Activated CD4-positive, alpha-beta T cell treated with anti-CD3 and anti-CD28 coated beads for 36 hours (primary cell): Measurements from ENCODE around the gene AKNAD1. TPM values are rescaled to one million over a fixed set of nuclear protein-coding genes. Genes with fewer than 3 reads are reported as not detected.

ENCODE experiments used
- ATAC-seq: fragments of 200-7000 bp; cut with Tn5 transposase; one replicate; pipeline ENCODE4 v1.10.0; 2021; ENCODE audit warnings: mild to moderate bottlenecking, moderate library complexity
- CTCF ChIA-PET: fragments of 350-600 bp; sonication (Branson Sonifier 250); formaldehyde crosslinking; loops from one replicate; lab custom pipeline; 2021; ENCODE audit warnings: antibody characterized with exemption; lab: Charles Lee
- POLR2A ChIA-PET: fragments of 350-600 bp; sonication (Branson Sonifier 250); formaldehyde crosslinking; loops from one replicate; lab custom pipeline; 2021; ENCODE audit warnings: antibody characterized with exemption, inconsistent platforms; lab: Charles Lee
- DNase-seq: peaks from one replicate; pipeline ENCODE4 v3.0.0-alpha.2; 2020
- H3K27ac Mint-ChIP-seq: one replicate; pipeline ENCODE4 v1.8.0; 2021; ENCODE audit warnings: mixed read lengths
- H3K27me3 Mint-ChIP-seq: one replicate; pipeline ENCODE4 v1.8.0; 2021; ENCODE audit warnings: mixed read lengths
- H3K36me3 Mint-ChIP-seq: one replicate; pipeline ENCODE4 v1.8.0; 2021; ENCODE audit warnings: low read depth, mixed read lengths
- H3K4me1 Mint-ChIP-seq: one replicate; pipeline ENCODE4 v1.8.0; 2021; ENCODE audit warnings: mixed read lengths
- H3K4me3 Mint-ChIP-seq: one replicate; pipeline ENCODE4 v1.8.0; 2021; ENCODE audit warnings: mild to moderate bottlenecking, moderate library complexity, mixed read lengths
- H3K9me3 Mint-ChIP-seq: one replicate; pipeline ENCODE4 v1.8.0; 2021; ENCODE audit warnings: low read depth, mixed read lengths
- intact Hi-C, 2 experiments: fragments of 100-400 bp; cut with DNase I in 1 of 2; cut with micrococcal nuclease in 1 of 2; formaldehyde crosslinking; loops; one replicate each; pipeline versions ENCODE4 v1.14.2 to v1.15.1; 2022 to 2024; cut with DNase I, micrococcal nuclease
- total RNA-seq, 2 experiments: library from RNA; stranded (reverse); gene quantifications; one replicate each; pipeline ENCODE4 v1.2.3, GENCODE V29; 2021

The AKNAD1 gene
- total RNA-seq, 2 experiments from 2014 or later, result not detected

DNA sequence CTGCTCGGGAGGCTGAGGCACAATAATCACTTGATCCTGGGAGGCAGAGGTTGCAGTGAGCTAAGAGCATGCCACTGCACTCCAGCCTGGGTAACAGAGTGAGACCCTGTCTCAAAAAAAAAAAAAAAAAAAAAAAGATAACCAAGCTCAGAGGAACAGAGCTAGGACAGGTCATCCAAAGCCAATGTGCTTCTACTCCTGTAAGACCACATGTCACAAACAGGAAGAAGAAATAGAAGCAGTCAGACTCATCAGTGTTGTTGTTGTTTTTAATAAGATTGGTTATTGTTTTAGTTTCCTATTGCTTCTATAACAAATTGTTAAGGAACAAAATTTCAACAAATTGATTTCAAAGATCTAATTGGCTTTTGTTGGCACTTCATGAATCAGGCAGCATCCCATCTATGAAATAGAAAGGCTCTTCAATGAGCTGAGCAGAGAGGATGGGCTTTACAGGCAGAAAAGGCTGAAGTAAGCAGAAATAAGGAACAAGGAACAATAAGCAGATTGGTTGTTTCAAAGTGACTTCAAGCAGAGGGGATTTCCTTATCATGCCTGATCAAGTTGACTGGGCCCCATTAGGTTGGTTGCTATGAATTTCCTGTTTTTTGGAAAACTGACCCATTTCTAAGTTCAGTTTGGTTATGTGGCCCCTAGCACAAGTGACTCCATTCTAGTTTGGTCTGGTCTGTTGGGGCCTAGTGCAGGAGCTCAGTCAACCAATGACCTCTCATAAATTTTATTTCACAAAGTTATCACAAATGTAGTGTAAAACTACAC, 6.0 kb upstream of the AKNAD1 start:
- POLR2A ChIA-PET, result interaction anchor here (0.6 kb wide), 1 partner anchor 33 kb away, joined by 4 read pairs; no protein-coding TSS in a partner anchor
- H3K4me3 Mint-ChIP-seq, result no peak overlapping the region
- H3K9me3 Mint-ChIP-seq, result no peaks in the 10 kb centered on the region
- H3K4me1 Mint-ChIP-seq, result peaks cover 3% of the 10 kb centered on the region
- intact Hi-C loops, result no loop called here
- ATAC-seq (no peak), DNase-seq (no peak)
- no peaks in the 10 kb centered on the region for H3K36me3 Mint-ChIP-seq
- peaks cover 7% of the 10 kb centered on the region for H3K27me3 Mint-ChIP-seq
- H3K27ac Mint-ChIP-seq, result no peak overlapping the region
- CTCF ChIA-PET, result interaction anchor here (1.0 to 2.1 kb wide), 4 partner anchors 11 to 35 kb away, joined by 3 to 7 read pairs (median 3); no protein-coding TSS in a partner anchor

DNA sequence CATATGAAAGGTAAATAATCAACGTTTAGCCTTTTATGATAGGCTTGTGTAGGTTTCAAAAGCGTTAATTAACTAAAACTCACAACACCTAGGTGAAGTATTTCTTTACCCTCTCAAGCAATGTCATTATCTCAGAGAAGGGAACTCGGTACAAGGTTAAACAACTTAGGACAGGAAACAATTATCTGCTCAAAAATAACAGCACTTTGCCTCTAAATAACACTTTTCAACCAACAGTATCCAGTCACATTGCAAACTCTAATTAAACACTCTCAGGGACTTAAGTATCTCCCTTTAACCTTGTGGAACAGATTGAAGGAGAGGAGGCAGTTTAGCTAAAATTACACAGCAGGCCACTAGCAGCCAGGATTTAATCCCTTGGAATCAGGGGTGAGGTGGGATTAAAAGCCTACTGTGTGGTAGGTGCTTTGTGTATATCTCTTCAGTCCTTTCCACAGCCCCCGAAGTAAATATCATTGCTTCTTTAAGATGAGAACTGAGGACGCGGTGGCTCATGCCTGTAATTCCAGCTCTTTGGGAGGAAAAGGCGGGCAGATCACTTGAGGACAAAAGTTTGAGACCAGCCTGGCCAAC, 5.2 kb upstream of the AKNAD1 start:
- ATAC-seq (no peak), DNase-seq (no peak)
- no peak overlapping the region for H3K4me3 Mint-ChIP-seq
- intact Hi-C loops, result no loop called here
- no peaks in the 10 kb centered on the region for H3K36me3 Mint-ChIP-seq
- CTCF ChIA-PET, result interaction anchor here (0.6 to 2.1 kb wide), 4 partner anchors 12 to 123 kb away, joined by 3 to 7 read pairs (median 3); no protein-coding TSS in a partner anchor
- POLR2A ChIA-PET, result no interaction called here
- no peak overlapping the region for H3K27ac Mint-ChIP-seq
- peaks cover 7% of the 10 kb centered on the region for H3K27me3 Mint-ChIP-seq
- no peaks in the 10 kb centered on the region for H3K9me3 Mint-ChIP-seq
- H3K4me1 Mint-ChIP-seq, result peaks cover 3% of the 10 kb centered on the region

DNA sequence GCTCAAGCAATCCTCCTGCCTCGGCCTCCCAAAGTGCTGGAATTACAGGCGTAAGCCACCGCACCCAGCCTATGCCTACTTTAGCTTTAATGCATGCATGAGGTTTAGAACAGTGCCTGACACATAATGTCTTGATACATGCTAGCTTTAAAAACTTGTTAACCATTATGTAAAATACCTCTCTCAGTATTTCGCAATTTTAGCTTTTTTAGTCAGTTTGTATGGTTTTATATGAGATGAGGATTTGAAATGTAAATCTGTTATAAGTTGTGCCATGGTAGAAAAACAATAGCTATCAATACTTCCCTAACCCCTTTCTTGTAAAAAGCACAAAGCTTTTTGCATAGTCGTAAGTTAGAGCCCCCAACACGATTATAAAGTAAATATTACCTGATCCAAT, 4.7 kb upstream of the AKNAD1 start:
- H3K4me3 Mint-ChIP-seq, result no peak overlapping the region
- DNase-seq (no peak), ATAC-seq (no peak)
- POLR2A ChIA-PET, result no interaction called here
- no peaks in the 10 kb centered on the region for H3K9me3 Mint-ChIP-seq
- CTCF ChIA-PET, result interaction anchor here (0.6 to 2.1 kb wide), 3 partner anchors 21 to 122 kb away, joined by 3 to 7 read pairs (median 3); no protein-coding TSS in a partner anchor
- peaks cover 9% of the 10 kb centered on the region for H3K27me3 Mint-ChIP-seq
- H3K27ac Mint-ChIP-seq, result no peak overlapping the region
- no peaks in the 10 kb centered on the region for H3K36me3 Mint-ChIP-seq
- intact Hi-C loops, result no loop called here
- H3K4me1 Mint-ChIP-seq, result peaks cover 3% of the 10 kb centered on the region

DNA sequence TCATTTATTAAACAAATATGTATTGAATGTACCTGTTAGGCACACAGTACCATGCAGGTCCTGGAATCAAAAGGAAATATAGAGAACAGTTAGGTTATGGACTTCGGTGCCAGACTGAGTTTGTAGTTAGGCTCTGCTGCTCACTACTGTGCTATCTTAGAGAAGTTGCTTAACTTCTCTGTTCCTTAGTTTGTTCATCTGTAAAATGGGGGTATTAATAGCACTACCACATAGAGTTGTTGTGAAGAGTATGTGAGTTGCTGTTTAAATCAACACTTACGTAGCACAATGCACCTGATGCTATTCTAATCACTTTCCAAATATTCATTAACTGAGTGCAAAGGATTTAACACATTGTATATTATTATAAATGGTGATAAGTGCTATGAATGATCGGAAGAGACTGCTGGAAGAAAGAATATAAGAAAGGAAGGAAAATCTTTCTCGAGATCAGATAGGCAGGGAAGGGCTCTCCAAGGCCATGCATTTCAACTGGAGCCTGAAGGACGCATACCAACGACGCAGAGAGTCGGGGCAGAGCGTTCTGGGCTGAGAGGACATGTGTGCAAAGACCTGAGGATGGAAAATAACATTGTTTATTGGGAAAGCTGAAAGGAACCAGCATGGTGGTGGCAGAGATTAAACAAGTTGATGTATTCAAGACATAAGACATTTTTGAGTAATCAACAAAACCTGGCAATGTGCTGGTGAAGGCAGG, 3.5 kb upstream of the AKNAD1 start:
- ChIA-PET POLR2A (no interaction called here), CTCF (no interaction called here)
- intact Hi-C loops, result no loop called here
- no peaks in the 10 kb centered on the region for H3K36me3 Mint-ChIP-seq
- no peaks in the 10 kb centered on the region for H3K9me3 Mint-ChIP-seq
- H3K27me3 Mint-ChIP-seq, result peaks cover 10% of the 10 kb centered on the region
- ATAC-seq (no peak), DNase-seq (no peak)
- no peak overlapping the region for H3K4me3 Mint-ChIP-seq
- H3K4me1 Mint-ChIP-seq, result peaks cover 3% of the 10 kb centered on the region
- H3K27ac Mint-ChIP-seq, result no peak overlapping the region

DNA sequence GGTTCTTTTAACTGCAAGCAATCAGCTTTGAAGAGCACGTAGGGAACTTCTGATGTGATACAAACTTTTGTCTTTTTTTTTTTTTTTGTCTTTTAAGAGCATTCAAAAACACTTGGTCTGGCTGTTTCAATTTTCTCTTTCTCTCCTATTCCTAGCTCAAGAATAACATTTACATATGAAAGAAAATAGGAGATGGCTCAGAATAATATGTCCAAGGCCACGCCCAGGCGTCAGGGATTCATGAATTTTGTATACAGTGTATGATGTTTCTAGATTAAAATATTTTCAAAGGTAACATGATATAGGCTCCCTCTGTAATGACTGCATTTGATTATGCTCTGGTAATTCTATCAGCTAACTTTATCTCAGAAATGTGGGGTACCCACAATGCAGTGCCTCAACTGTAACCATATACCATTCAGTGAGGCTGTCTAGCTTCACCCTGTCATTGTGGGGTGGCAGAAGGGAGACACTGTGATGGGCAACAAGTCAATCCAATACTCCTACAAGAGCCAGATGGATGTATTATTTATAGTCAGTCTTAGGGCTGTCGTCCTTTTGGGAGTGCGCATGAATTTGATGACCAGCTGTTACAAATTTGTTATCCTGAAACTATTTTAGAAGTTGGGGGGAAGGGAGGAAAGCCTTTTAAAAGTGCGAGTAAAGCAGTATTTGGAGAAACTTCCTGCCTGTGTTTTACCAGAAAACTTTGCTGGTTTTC, 1.5 kb upstream of the AKNAD1 start:
- peaks cover 10% of the 10 kb centered on the region for H3K27me3 Mint-ChIP-seq
- no peaks in the 10 kb centered on the region for H3K9me3 Mint-ChIP-seq
- no peaks in the 10 kb centered on the region for H3K36me3 Mint-ChIP-seq
- H3K4me1 Mint-ChIP-seq, result peaks cover 3% of the 10 kb centered on the region
- no peak overlapping the region for H3K27ac Mint-ChIP-seq
- ChIA-PET POLR2A (no interaction called here), CTCF (interaction anchor here (1.3 to 3.1 kb wide), 3 partner anchors 25 to 40 kb away, joined by 3 to 14 read pairs (median 8); no protein-coding TSS in a partner anchor)
- no peak for ATAC-seq
- H3K4me3 Mint-ChIP-seq, result no peak overlapping the region
- DNase-seq, result no peak
- intact Hi-C loops, result no loop called here

DNA sequence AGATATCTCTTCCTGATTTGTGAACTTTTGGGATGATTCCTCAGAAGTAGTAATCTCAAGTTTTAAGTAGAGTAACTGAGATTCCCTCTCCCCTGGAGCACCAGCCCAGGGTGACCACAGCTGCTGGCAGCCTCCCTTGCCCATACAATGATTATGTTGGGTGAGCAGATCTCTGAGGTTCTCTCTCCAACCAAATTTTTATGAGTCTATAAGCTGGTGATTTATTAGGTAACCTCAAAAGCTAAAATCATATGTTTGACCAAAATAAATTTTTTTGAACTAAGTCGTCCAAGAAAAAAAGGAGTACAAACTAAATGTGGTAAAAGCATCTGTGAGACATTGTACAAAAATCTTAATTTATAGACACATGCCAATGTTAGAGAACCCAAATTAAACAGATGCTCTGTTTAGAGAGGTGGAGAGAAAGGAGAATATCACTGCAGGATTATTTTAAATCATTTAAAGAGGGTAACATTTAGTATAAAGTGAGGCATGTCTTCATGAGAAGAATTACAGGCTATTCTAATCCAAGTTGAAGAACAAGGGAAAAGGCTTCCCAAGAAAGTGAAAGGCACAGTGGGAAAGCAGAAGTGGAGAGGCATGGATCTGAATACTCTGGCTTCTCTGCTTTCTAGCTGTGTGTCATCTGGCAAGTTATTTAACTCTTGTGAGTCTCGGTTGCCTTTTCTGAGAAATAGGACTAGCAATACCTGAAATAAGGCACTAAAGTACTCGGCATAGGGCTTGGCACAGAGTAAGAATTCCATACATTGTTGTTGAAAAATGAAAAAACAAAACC, 2.5 kb downstream of the AKNAD1 start:
- no peak overlapping the region for H3K27ac Mint-ChIP-seq
- ATAC-seq, result no peak
- H3K4me1 Mint-ChIP-seq, result peaks cover 9% of the 10 kb centered on the region
- no peaks in the 10 kb centered on the region for H3K9me3 Mint-ChIP-seq
- intact Hi-C loops, result no loop called here
- DNase-seq, result no peak
- no peak overlapping the region for H3K4me3 Mint-ChIP-seq
- H3K36me3 Mint-ChIP-seq, result no peaks in the 10 kb centered on the region
- H3K27me3 Mint-ChIP-seq, result peaks cover 9% of the 10 kb centered on the region
- CTCF ChIA-PET, result interaction anchor here (2.0 kb wide), 1 partner anchor 26 kb away, joined by 5 read pairs; no protein-coding TSS in a partner anchor
- POLR2A ChIA-PET, result no interaction called here

DNA sequence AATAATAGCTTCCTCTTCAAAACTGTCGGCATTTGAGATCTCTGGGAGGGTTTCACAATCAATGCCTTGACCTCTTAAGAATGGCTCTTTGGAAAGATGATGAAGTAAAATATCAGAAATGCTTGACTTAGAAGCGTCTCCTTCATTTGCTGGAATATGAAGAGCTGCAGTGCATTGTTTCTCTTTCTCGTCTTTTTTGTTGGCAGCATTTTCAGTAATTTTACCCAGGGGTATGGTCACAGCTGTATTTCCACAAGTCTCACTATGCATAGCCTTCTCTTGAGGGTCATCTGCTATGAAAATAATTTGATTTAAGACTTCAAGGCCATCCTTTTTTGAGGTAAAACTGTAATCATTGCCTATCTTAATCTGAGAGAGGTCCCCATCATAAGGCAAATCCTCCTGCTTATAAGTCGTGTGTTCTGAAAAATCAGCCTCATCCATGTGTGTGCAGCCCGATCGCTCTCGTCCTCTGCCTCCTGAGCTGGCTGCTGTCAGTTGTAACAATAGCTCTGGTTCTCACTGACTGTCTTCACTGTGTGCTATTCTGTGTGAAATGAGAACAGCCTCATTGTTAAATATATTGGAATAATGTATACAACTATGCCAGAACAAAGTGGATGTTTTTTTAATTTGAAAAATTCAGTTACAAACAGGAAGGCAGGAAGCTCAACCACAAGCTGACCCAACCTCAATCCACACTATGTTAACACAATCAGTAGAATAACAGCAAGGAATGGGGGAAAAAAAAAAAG, 4.5 kb downstream of the AKNAD1 start:
- no peak for ATAC-seq
- Mint-ChIP-seq H3K27me3 (peaks cover 9% of the 10 kb centered on the region), H3K4me3 (no peak overlapping the region), H3K36me3 (no peaks in the 10 kb centered on the region), H3K27ac (no peak overlapping the region), H3K4me1 (peaks cover 7% of the 10 kb centered on the region), H3K9me3 (no peaks in the 10 kb centered on the region)
- POLR2A ChIA-PET, result no interaction called here
- CTCF ChIA-PET, result interaction anchor here (0.6 to 2.0 kb wide), 5 partner anchors 10 to 286 kb away, joined by 3 to 6 read pairs (median 5); no protein-coding TSS in a partner anchor
- intact Hi-C loops, result no loop called here
- no peak for DNase-seq

DNA sequence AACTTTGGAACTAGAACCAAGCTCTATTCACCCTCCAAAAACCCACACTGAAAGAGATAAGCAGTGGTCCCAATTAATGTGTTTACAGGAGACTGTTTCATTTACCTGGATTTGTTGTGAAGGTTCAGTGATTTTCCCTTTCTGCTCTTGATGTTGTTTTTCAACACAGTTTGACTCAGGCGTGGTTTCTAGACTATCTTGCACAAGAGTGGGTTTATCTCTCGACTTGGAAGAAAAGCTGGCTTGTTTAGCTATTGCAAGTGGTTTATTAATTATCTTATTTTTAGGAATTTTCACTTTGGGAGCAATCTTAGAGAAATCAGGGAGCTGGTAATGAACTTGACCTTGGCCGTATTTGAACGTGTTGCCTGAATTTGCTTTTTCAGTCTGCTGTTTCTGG, 5.3 kb downstream of the AKNAD1 start:
- Mint-ChIP-seq H3K27me3 (peaks cover 8% of the 10 kb centered on the region), H3K27ac (no peak overlapping the region), H3K36me3 (no peaks in the 10 kb centered on the region), H3K4me3 (no peak overlapping the region), H3K9me3 (no peaks in the 10 kb centered on the region), H3K4me1 (peaks cover 7% of the 10 kb centered on the region)
- CTCF ChIA-PET, result interaction anchor here (0.6 to 1.4 kb wide), 3 partner anchors 22 to 287 kb away, joined by 3 to 6 read pairs (median 3); no protein-coding TSS in a partner anchor
- DNase-seq (no peak), ATAC-seq (no peak)
- POLR2A ChIA-PET, result no interaction called here
- intact Hi-C loops, result no loop called here

DNA sequence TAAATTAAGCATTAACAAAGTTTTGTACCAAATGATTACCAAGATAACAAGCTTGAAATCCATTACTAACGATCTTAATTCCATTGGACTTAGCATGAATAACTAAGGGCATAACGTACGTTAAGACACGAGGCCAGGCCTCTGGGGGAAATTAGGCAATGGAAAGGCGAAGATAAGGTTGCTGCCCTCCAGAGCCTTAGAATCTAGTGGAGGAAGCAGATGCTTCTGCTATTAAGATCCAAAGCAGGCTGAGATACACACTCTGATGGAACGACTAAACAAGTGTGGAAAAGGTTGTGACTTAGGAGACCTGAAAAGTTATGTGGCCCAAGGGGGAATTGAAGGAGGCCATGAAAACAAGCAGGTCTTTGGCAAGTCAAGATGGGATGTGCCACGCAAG, 6.0 kb downstream of the AKNAD1 start:
- ATAC-seq (no peak), DNase-seq (no peak)
- Mint-ChIP-seq H3K4me1 (peaks cover 7% of the 10 kb centered on the region), H3K27ac (no peak overlapping the region), H3K36me3 (no peaks in the 10 kb centered on the region), H3K27me3 (peaks cover 7% of the 10 kb centered on the region), H3K4me3 (no peak overlapping the region), H3K9me3 (no peaks in the 10 kb centered on the region)
- ChIA-PET POLR2A (no interaction called here), CTCF (interaction anchor here (1.0 to 1.4 kb wide), 2 partner anchors 22 to 24 kb away, joined by 3 to 6 read pairs; no protein-coding TSS in a partner anchor)
- intact Hi-C loops, result no loop called here

DNA sequence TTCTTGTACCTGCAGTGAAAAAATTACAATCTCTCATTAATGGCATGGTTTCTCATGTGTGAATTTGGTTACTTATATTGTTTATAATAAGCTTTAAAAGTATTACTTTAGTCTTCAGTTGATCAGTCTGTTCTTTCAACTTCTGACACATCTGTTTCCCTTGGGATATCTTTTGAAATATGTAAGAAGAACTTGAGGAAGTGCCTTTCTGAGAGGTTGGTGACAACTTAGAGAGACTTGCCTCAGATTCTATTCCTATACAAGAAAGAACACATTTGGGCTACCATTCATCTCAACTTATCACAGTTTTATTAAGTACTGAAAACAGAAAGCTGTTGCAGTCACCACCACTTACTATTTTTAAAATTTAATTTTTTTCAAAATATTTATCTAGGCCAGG, 8.1 kb downstream of the AKNAD1 start:
- no peak for ATAC-seq
- H3K4me1 Mint-ChIP-seq, result peaks cover 7% of the 10 kb centered on the region
- POLR2A ChIA-PET, result no interaction called here
- H3K27me3 Mint-ChIP-seq, result peaks cover 7% of the 10 kb centered on the region
- no peaks in the 10 kb centered on the region for H3K36me3 Mint-ChIP-seq
- H3K9me3 Mint-ChIP-seq, result no peaks in the 10 kb centered on the region
- intact Hi-C loops, result no loop called here
- no peak for DNase-seq
- no peak overlapping the region for H3K4me3 Mint-ChIP-seq
- no peak overlapping the region for H3K27ac Mint-ChIP-seq
- CTCF ChIA-PET, result interaction anchor here (1.0 to 1.4 kb wide), 4 partner anchors 17 to 52 kb away, joined by 3 to 5 read pairs (median 4); no protein-coding TSS in a partner anchor
